Activated CD4-positive, alpha-beta T cell treated with anti-CD3 and anti-CD28 coated beads, Interleukin-2, amount 10 ng/mL, durations not matched to agents 24 days and 14 days (primary cell): ENCODE measurements around the gene SMTNL1. TPM values are rescaled to one million over a fixed set of nuclear protein-coding genes. Genes with fewer than 3 reads are reported as not detected.

Source experiments
- DNase-seq: peaks from one replicate; pipeline ENCODE4 v3.0.0; 2022
- H3K27ac Mint-ChIP-seq: one replicate; pipeline ENCODE4 v1.8.0; 2022; ENCODE audit warnings: mild to moderate bottlenecking, mixed read lengths
- H3K27me3 Mint-ChIP-seq: one replicate; pipeline ENCODE4 v1.8.0; 2022; ENCODE audit warnings: mixed read lengths
- H3K36me3 Mint-ChIP-seq: one replicate; pipeline ENCODE4 v1.8.0; 2022; ENCODE audit warnings: low read depth, mild to moderate bottlenecking, mixed read lengths
- H3K4me1 Mint-ChIP-seq: one replicate; pipeline ENCODE4 v1.8.0; 2021; ENCODE audit warnings: mixed read lengths
- H3K4me3 Mint-ChIP-seq: one replicate; pipeline ENCODE4 v1.8.0; 2022; ENCODE audit warnings: mild to moderate bottlenecking, moderate library complexity, mixed read lengths
- H3K9me3 Mint-ChIP-seq: one replicate; pipeline ENCODE4 v1.8.0; 2021; ENCODE audit warnings: mixed read lengths
- intact Hi-C: fragments of 100-400 bp; cut with micrococcal nuclease; formaldehyde crosslinking; loops from one replicate; pipeline ENCODE4 v1.15.1; 2023
- total RNA-seq: library from RNA; stranded (reverse); gene quantifications from 2 replicates; pipeline ENCODE4 v1.2.3, GENCODE V29; 2022

Gene SMTNL1
- total RNA-seq, 1 donor from 2014 or later, result not detected

DNA sequence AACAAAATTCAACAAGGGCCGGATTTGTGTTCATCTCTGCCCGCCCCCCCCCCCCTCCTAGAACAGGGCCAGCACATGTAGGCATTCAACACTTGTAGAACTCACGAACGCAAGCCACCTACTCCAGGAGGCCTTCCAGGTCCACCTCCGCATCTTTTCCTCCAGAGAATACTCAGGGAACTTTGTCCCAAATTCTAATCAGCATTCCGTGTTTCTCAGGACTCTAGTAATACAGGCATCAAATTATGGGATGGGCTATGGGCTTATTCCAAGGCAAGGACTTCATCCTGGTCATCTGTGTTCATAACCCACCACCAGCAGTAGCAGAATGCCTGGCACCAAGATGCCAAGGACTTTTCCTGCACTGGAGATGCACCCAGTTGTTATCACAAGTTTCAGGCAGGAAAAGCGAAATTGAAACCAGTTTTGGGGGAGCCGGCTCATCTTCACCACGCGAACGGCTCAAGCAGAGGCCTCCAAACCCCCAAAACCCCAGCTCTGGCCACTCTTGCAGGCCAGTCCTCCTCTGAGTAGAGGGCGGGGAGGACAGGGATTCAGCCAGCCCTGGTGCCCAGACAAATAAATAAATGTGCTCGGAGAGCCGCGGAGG, 29.6 kb downstream of the SMTNL1 start:
- intact Hi-C loops, result loop anchor here (1.0 to 10.0 kb wide), 8 partner anchors 36 to 1578 kb away; partner anchors contain the start of genes FAM111A, MED19, TMX2 and ZFP91
- Mint-ChIP-seq H3K27ac (peak overlapping the region; percentile 91), H3K4me3 (peak overlapping the region; percentile 99)

GRCh38 chr11:57567515-57568329, 30.3 kb downstream of the SMTNL1 start, which contains the start of gene UBE2L6:
UBE2L6 (minus strand) TSS chr11:57567672; CDS start chr11:57567611, 61 bp downstream.
- H3K9me3 Mint-ChIP-seq, result no peaks in the 10 kb centered on the region
- peak within 1 kb of the TSS; percentile 99 for H3K4me3 Mint-ChIP-seq
- H3K27me3 Mint-ChIP-seq, result no peaks in the 10 kb centered on the region
- intact Hi-C loops, result loop anchor here (1.0 to 10.0 kb wide), 9 partner anchors 74 to 1577 kb away; partner anchors contain the start of genes CLP1, FAM111A, SELENOH and ZFP91
- peak; percentile 89 for DNase-seq
- H3K27ac Mint-ChIP-seq, result peak within 1 kb of the TSS; percentile 97
- peaks cover 14% of the 10 kb centered on the region for H3K36me3 Mint-ChIP-seq
- peaks cover 40% of the 10 kb centered on the region for H3K4me1 Mint-ChIP-seq

More for the DNA sequence above, 29.6 kb downstream of the SMTNL1 start:
- Mint-ChIP-seq H3K4me1 (peaks cover 46% of the 10 kb centered on the region), H3K27me3 (no peaks in the 10 kb centered on the region), H3K36me3 (peaks cover 19% of the 10 kb centered on the region), H3K9me3 (no peaks in the 10 kb centered on the region)
- DNase-seq, result peak; percentile 88

- H3K4me3 Mint-ChIP-seq, result peak overlapping the region; percentile 99
- H3K4me1 Mint-ChIP-seq, result peaks cover 35% of the 10 kb centered on the region
- no peaks in the 10 kb centered on the region for H3K9me3 Mint-ChIP-seq
- H3K27me3 Mint-ChIP-seq, result no peaks in the 10 kb centered on the region
- peaks cover 11% of the 10 kb centered on the region for H3K36me3 Mint-ChIP-seq
- DNase-seq, result peak; percentile 97
- intact Hi-C loops, result loop anchor here (1.0 to 10.0 kb wide), 6 partner anchors 73 to 1576 kb away; partner anchors contain the start of genes CLP1, FAM111A and SELENOH
- peak overlapping the region; percentile 97 for H3K27ac Mint-ChIP-seq
Measured at GRCh38 chr11:57568330-57568766, 31.0 kb downstream of the SMTNL1 start.

DNA sequence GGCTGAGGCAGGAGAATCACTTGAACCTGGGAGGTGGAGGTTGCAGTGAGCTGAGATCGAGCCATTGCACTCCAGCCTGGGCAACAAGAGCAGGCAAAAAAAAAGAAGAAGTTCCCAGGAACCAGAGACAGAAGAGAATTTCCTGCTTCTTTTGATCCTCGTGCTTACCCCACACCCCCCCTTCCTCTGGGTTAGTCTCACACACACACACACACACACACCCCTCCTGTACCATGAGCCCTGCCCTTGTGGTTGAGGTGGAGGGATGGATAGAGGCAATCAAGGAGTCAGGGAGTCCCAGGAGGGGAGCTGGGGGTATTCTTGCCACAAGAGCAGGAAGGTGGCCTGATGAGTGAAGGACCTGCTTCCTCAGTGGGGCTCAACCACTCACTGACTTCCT, 34.2 kb downstream of the SMTNL1 start:
- Mint-ChIP-seq H3K27me3 (peaks cover 7% of the 10 kb centered on the region), H3K9me3 (no peaks in the 10 kb centered on the region), H3K27ac (peak overlapping the region; percentile 29), H3K4me1 (peaks cover 16% of the 10 kb centered on the region), H3K36me3 (no peaks in the 10 kb centered on the region), H3K4me3 (no peak overlapping the region)
- intact Hi-C loops, result no loop called here
- DNase-seq, result no peak

- no peak for DNase-seq
- no peaks in the 10 kb centered on the region for H3K9me3 Mint-ChIP-seq
- H3K27ac Mint-ChIP-seq, result no peak overlapping the region
- H3K36me3 Mint-ChIP-seq, result no peaks in the 10 kb centered on the region
- H3K27me3 Mint-ChIP-seq, result peaks cover 12% of the 10 kb centered on the region
- H3K4me3 Mint-ChIP-seq, result no peak overlapping the region
- peaks cover 9% of the 10 kb centered on the region for H3K4me1 Mint-ChIP-seq
- intact Hi-C loops, result no loop called here
Measured at GRCh38 chr11:57574061-57574460, 36.7 kb downstream of the SMTNL1 start.

DNA sequence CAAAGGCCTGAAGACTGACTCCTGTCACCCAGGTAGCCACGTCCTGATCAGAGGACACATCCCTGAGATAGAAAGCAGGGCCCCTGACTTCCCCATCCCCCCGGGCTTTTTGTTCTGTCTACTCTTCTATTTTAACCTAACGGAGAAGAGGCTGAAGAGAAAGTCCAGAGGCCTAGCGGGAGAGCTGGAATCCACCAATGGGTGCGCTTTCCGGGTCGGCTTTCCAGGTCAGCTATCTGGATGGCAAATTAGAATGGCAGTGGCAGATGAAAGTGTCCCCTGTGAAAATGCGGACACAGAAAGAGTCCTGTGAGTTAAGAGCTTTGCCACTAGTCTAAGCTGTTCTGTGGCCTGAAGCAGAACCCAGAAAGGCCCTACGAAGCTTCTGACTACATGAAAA, 46.9 kb downstream of the SMTNL1 start:
- Mint-ChIP-seq H3K27me3 (peaks cover 5% of the 10 kb centered on the region), H3K36me3 (no peaks in the 10 kb centered on the region), H3K4me3 (no peak overlapping the region), H3K27ac (no peak overlapping the region), H3K9me3 (no peaks in the 10 kb centered on the region), H3K4me1 (no peaks in the 10 kb centered on the region)
- DNase-seq, result no peak
- intact Hi-C loops, result no loop called here

DNA sequence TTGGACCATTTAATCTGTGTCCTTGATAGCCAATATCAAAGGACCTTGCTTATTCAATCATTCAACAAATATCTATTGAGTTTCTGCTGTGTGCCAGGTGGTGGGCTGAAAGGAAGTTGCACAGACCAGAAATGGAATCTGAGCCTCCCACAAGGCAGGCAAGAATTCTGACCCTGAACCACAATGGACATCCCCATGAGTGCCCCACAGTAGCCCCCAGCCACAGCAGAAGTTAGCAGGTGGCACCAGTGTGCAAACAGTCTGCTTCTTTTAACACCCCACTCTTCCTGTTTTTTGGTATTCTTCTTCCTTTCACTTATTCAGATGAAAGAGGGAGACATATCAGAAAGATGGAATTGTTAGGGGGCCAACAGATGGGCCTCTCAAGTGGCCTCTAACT, 47.9 kb downstream of the SMTNL1 start:
- Mint-ChIP-seq H3K4me3 (no peak overlapping the region), H3K27me3 (peaks cover 1% of the 10 kb centered on the region), H3K4me1 (no peaks in the 10 kb centered on the region), H3K36me3 (no peaks in the 10 kb centered on the region), H3K27ac (no peak overlapping the region), H3K9me3 (no peaks in the 10 kb centered on the region)
- DNase-seq, result no peak
- intact Hi-C loops, result no loop called here

- intact Hi-C loops, result no loop called here
Measured at GRCh38 chr11:57586711-57587245, 49.4 kb downstream of the SMTNL1 start.

DNA sequence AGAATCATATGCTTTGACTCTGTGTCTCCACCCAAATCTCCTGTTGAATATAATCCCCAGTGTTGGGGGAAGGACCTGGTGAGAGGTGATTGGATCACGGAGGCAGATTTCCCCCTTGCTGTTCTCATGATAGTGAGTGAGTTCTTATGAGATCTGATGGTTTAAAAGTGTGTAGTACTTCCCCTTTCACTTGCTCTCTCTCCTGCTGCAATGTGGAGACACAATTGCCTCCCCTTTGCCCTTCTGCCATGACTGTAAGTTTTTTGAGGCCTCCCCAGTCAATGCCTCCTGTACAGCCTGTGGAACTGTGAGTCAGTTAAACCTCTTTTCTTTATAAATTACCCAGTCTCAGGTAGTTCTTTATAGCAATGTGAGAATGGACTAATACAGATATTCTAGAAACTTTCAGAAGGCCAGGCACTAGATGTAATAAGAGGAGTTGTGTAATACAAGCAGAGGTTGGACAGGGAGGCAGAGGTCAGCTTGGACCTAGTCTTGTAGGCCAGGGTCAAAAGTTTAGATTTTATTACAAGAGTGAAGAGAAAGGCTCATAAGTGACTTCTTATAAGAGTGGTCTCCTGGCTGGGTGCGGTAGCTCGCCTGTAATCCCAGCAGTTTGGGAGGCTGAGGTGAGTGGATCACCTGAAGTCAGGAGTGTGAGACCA, 50.8 kb downstream of the SMTNL1 start:
- Mint-ChIP-seq H3K36me3 (no peaks in the 10 kb centered on the region), H3K27me3 (peaks cover 2% of the 10 kb centered on the region), H3K4me3 (no peak overlapping the region), H3K9me3 (no peaks in the 10 kb centered on the region), H3K4me1 (no peaks in the 10 kb centered on the region), H3K27ac (no peak overlapping the region)
- intact Hi-C loops, result no loop called here
- no peak for DNase-seq

More at GRCh38 chr11:57586711-57587245, 49.4 kb downstream of the SMTNL1 start:
- H3K27me3 Mint-ChIP-seq, result peaks cover 2% of the 10 kb centered on the region
- H3K4me1 Mint-ChIP-seq, result no peaks in the 10 kb centered on the region
- no peak overlapping the region for H3K4me3 Mint-ChIP-seq
- H3K9me3 Mint-ChIP-seq, result no peaks in the 10 kb centered on the region
- H3K27ac Mint-ChIP-seq, result no peak overlapping the region
- DNase-seq, result no peak
- H3K36me3 Mint-ChIP-seq, result no peaks in the 10 kb centered on the region

- peaks cover 32% of the 10 kb centered on the region for H3K27me3 Mint-ChIP-seq
- no peak for DNase-seq
- H3K4me3 Mint-ChIP-seq, result no peak overlapping the region
- no peak overlapping the region for H3K27ac Mint-ChIP-seq
- intact Hi-C loops, result no loop called here
- H3K9me3 Mint-ChIP-seq, result no peaks in the 10 kb centered on the region
- H3K36me3 Mint-ChIP-seq, result no peaks in the 10 kb centered on the region
- H3K4me1 Mint-ChIP-seq, result peaks cover 2% of the 10 kb centered on the region
Measured at GRCh38 chr11:57596266-57596885, 59.0 kb downstream of the SMTNL1 start.

GRCh38 chr11:57597461-57597915, 60.1 kb downstream of the SMTNL1 start, which contains the start of gene SERPING1:
SERPING1 (plus strand) TSS chr11:57597685; CDS start chr11:57598271, 586 bp downstream.
- no peak within 1 kb of the TSS for H3K27ac Mint-ChIP-seq
- H3K4me1 Mint-ChIP-seq, result peaks cover 2% of the 10 kb centered on the region
- H3K4me3 Mint-ChIP-seq, result peak within 1 kb of the TSS; percentile 9
- peaks cover 32% of the 10 kb centered on the region for H3K27me3 Mint-ChIP-seq
- no peak for DNase-seq
- no peaks in the 10 kb centered on the region for H3K36me3 Mint-ChIP-seq
- no peaks in the 10 kb centered on the region for H3K9me3 Mint-ChIP-seq
- intact Hi-C loops, result no loop called here

DNA sequence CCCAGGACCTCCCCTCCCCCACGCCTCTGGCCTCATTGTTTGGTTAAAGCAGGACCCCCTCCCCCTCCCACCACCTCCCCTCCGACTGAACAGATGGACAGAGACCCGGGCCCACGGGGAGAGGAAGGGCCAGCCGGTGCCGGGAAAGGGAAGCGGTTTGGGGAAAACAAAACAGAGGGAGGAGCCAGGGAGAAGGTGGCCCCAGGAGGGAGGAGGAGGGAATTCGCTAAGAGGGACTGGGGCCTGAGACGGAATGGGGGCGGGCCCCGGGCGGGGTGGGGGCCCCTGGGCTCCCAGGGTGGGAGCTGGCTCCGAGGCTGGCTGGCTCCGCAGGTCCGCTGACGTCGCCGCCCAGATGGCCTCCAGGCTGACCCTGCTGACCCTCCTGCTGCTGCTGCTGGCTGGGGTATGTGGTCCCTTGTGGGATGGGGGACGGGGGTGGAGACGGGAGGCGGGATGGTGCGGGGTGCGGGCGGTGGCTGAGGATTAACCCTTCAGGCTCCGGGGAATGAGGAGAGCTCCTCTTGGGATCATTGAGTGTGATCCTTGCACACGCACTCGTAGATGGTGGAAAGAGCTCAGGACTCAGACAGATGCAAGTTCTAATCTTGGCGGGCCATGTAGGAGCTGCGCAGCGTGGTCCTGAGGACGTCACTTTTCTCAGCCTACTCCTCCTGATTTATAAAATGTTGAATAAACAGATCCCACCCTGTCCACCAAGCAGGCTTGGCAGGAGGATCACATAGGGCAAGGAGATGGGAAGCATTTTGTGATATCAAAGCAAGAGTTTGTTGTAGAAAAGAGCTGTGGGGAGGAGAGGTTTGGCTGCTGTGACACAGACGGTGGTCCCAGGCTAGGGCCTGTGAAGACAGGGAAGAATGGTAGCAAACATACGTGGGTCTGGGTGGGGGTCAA, 60.8 kb downstream of the SMTNL1 start:
- no peak for DNase-seq
- intact Hi-C loops, result no loop called here
- H3K4me1 Mint-ChIP-seq, result peaks cover 2% of the 10 kb centered on the region

More for the DNA sequence above, 60.8 kb downstream of the SMTNL1 start:
- no peaks in the 10 kb centered on the region for H3K36me3 Mint-ChIP-seq
- peaks cover 32% of the 10 kb centered on the region for H3K27me3 Mint-ChIP-seq
- peak overlapping the region; percentile 9 for H3K4me3 Mint-ChIP-seq
- no peaks in the 10 kb centered on the region for H3K9me3 Mint-ChIP-seq
- no peak overlapping the region for H3K27ac Mint-ChIP-seq
